ENCODE data around the gene MORC2. TPM values are rescaled to one million over a fixed set of nuclear protein-coding genes. Genes with fewer than 3 reads are reported as not detected.

Gene MORC2
- total RNA-seq, 4 donors from 2014 or later, result 20.2 to 31.2 (median 27.7) TPM

- peaks cover 0 to 31% of the 10 kb centered on the region in 2 donors for H3K36me3 ChIP-seq
- in situ Hi-C loops (cut with MboI; ENCODE audit: low sequenced_read_pairs in 4 of 4), result loop anchor here in 3 of 4 donors (10.0 to 25.0 kb wide), 2 partner anchors 286 to 289 kb away; partner anchors contain the start of gene SLC35E4 (in 3 of the 3)
Observed at GRCh38 chr22:30923168-30923900, 45.2 kb downstream of the MORC2 start.

DNA sequence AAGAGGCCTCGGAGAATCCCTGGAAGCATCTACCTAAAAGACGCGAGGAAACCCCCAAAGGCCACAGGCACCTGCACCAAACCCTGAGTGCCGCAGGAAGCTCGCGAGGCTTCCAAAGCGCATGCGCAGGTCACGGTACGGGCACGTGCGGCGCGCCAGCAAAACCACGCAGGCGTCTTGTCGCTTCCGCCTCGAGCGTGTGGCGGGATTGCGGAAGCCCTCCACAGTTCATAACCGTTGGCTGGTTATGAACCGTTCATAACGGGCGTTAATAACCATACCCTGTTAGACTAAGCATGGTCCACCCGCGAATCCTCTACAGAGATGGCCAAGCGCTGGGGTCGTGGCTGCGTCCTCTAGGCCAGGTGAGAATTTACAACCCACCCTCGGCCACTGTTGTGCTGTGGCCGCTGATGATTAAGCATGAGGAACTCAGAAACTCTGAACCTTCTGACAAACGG is 46.4 kb downstream of the MORC2 start:
- Histone ChIP-seq H3K36me3 (peaks cover 0 to 19% of the 10 kb centered on the region in 2 donors), H3K4me1 (peaks cover 0 to 13% of the 10 kb centered on the region in 2 donors), H3K27me3 (no peaks in the 10 kb centered on the region), H3K27ac (peak overlapping the region in 3 of 4 donors; percentile 28 to 40 (median 31)), H3K9me3 (no peaks in the 10 kb centered on the region), H3K4me3 (peak overlapping the region; percentile 38 to 59 (median 56))
- TF ChIP-seq, protein P1, sequence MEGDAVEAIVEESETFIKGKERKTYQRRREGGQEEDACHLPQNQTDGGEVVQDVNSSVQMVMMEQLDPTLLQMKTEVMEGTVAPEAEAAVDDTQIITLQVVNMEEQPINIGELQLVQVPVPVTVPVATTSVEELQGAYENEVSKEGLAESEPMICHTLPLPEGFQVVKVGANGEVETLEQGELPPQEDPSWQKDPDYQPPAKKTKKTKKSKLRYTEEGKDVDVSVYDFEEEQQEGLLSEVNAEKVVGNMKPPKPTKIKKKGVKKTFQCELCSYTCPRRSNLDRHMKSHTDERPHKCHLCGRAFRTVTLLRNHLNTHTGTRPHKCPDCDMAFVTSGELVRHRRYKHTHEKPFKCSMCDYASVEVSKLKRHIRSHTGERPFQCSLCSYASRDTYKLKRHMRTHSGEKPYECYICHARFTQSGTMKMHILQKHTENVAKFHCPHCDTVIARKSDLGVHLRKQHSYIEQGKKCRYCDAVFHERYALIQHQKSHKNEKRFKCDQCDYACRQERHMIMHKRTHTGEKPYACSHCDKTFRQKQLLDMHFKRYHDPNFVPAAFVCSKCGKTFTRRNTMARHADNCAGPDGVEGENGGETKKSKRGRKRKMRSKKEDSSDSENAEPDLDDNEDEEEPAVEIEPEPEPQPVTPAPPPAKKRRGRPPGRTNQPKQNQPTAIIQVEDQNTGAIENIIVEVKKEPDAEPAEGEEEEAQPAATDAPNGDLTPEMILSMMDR (IDR thresholded peaks at IDR 0.05 in 4 of 5, conservative IDR thresholded peaks at IDR 0.05 in 1 of 5), result no peak
- peak in 1 of 2 donors; percentile 19 for TF ChIP-seq POLR2A (IDR thresholded peaks at IDR 0.05)
- intact Hi-C loops (cut with DNase I; ENCODE audit: low total_unique reads), result no loop called here
- ATAC-seq (peak in 1 of 2 donors; percentile 56), DNase-seq (peak; percentile 17 to 41)
- in situ Hi-C loops (cut with MboI; ENCODE audit: low sequenced_read_pairs in 4 of 4), result loop anchor here in 3 of 4 donors (10.0 to 25.0 kb wide), 2 partner anchors 285 to 287 kb away; partner anchors contain the start of gene SLC35E4 (in 3 of the 3)

More at GRCh38 chr22:30923168-30923900, 45.2 kb downstream of the MORC2 start:
- Histone ChIP-seq H3K4me3 (no peak overlapping the region), H3K4me1 (peaks cover 0 to 13% of the 10 kb centered on the region in 2 donors), H3K27ac (no peak overlapping the region), H3K27me3 (no peaks in the 10 kb centered on the region), H3K9me3 (no peaks in the 10 kb centered on the region)
- intact Hi-C loops (cut with DNase I; ENCODE audit: low total_unique reads), result no loop called here
- TF ChIP-seq, protein P1 (IDR thresholded peaks at IDR 0.05 in 4 of 5, conservative IDR thresholded peaks at IDR 0.05 in 1 of 5), result no peak
- TF ChIP-seq POLR2A (IDR thresholded peaks at IDR 0.05), result no peak
- ATAC-seq (no peak), DNase-seq (no peak)

DNA sequence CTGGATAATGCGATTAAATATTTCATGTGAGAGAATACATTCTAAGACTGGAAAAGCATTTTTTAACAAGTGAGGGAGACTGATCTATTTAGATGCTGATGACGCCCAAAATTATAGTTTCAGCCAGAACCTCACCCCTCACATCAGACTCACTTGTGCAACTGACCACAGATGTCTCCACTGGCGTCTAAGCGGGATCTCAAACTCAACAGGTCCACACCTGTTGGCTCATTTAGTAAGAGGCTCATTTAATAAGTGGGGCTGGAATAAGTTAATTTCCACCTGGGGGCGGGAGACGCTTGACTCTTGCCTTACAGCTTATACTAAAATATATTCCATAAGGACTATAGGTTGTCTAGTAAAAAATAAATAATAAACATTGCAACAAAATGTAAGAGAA is 47.5 kb downstream of the MORC2 start:
- TF ChIP-seq, protein P1 (IDR thresholded peaks at IDR 0.05 in 4 of 5, conservative IDR thresholded peaks at IDR 0.05 in 1 of 5), result no peak
- TF ChIP-seq POLR2A (IDR thresholded peaks at IDR 0.05), result no peak
- Histone ChIP-seq H3K27me3 (no peaks in the 10 kb centered on the region), H3K36me3 (peaks cover 0 to 13% of the 10 kb centered on the region in 2 donors), H3K4me1 (peaks cover 0 to 13% of the 10 kb centered on the region in 2 donors), H3K9me3 (peaks cover 0 to 5% (median 0%) of the 10 kb centered on the region in 3 donors), H3K27ac (no peak overlapping the region), H3K4me3 (peak overlapping the region in 3 of 4 donors; percentile 54 to 59 (median 57))
- in situ Hi-C loops (cut with MboI; ENCODE audit: low sequenced_read_pairs in 4 of 4) (loop anchor here in 3 of 4 donors (10.0 to 25.0 kb wide), 2 partner anchors 284 to 286 kb away; partner anchors contain the start of gene SLC35E4 (in 3 of the 3)), intact Hi-C loops (cut with DNase I; ENCODE audit: low total_unique reads) (no loop called here)
- DNase-seq (no peak), ATAC-seq (peak in 1 of 2 donors; percentile 36)

- intact Hi-C loops (cut with DNase I; ENCODE audit: low total_unique reads) (loop anchor here (1.0 kb wide), 2 partner anchors 157 to 286 kb away; no protein-coding TSS in a partner anchor), in situ Hi-C loops (cut with MboI; ENCODE audit: low sequenced_read_pairs in 4 of 4) (loop anchor here in 3 of 4 donors (10.0 to 25.0 kb wide), 2 partner anchors 283 to 286 kb away; partner anchors contain the start of gene SLC35E4 (in 3 of the 3))
- Histone ChIP-seq H3K27ac (no peak overlapping the region), H3K27me3 (no peaks in the 10 kb centered on the region), H3K36me3 (peaks cover 0 to 6% of the 10 kb centered on the region in 2 donors), H3K4me1 (peaks cover 0 to 13% of the 10 kb centered on the region in 2 donors), H3K4me3 (peak overlapping the region in 1 of 4 donors; percentile 5), H3K9me3 (peaks cover 0 to 12% (median 0%) of the 10 kb centered on the region in 3 donors)
- TF ChIP-seq, protein P1 (IDR thresholded peaks at IDR 0.05 in 4 of 5, conservative IDR thresholded peaks at IDR 0.05 in 1 of 5), result peak; percentile 65 to 92 (median 78)
- TF ChIP-seq POLR2A (IDR thresholded peaks at IDR 0.05), result no peak
- ATAC-seq, result peak in 1 of 2 donors; percentile 54
- DNase-seq, result peak; percentile 32 to 49
Observed at GRCh38 chr22:30920407-30920806, 48.2 kb downstream of the MORC2 start.

Measured in gastrocnemius medialis (tissue), 4 donors.